22Rv1 (cell line): ENCODE measurements around the gene ASMTL.
"Not testable (repeated sequence)": the region's sequence is repeated elsewhere in the genome, so short reads cannot be mapped to it uniquely, and the experiment has no call there.

Source experiments
- H3K27ac ChIP-seq: fragments of 450-650 bp; 2 replicates; pipeline ENCODE4 v1.5.1; 2017
- ZFX ChIP-seq: fragments of 450-650 bp; IDR thresholded peaks from 2 replicates; pipeline ENCODE4 v1.6.1; 2017; ENCODE audit warnings: antibody characterized with exemption, borderline replicate concordance
- TF ChIP-seq, protein P1 (sequence below): fragments of 450-650 bp; IDR thresholded peaks from 2 replicates; pipeline ENCODE4 v1.5.1; 2017; ENCODE audit warnings: mild to moderate bottlenecking

Gene ASMTL

GRCh38 chrX:1449823-1450149, 2.9 kb downstream of the ASMTL start:
- no peak overlapping the region for H3K27ac ChIP-seq
- TF ChIP-seq, protein P1, sequence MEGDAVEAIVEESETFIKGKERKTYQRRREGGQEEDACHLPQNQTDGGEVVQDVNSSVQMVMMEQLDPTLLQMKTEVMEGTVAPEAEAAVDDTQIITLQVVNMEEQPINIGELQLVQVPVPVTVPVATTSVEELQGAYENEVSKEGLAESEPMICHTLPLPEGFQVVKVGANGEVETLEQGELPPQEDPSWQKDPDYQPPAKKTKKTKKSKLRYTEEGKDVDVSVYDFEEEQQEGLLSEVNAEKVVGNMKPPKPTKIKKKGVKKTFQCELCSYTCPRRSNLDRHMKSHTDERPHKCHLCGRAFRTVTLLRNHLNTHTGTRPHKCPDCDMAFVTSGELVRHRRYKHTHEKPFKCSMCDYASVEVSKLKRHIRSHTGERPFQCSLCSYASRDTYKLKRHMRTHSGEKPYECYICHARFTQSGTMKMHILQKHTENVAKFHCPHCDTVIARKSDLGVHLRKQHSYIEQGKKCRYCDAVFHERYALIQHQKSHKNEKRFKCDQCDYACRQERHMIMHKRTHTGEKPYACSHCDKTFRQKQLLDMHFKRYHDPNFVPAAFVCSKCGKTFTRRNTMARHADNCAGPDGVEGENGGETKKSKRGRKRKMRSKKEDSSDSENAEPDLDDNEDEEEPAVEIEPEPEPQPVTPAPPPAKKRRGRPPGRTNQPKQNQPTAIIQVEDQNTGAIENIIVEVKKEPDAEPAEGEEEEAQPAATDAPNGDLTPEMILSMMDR = no peak
- no peak for TF ChIP-seq ZFX

- no peak overlapping the region for H3K27ac ChIP-seq
- TF ChIP-seq, protein P1 = no peak
- no peak for TF ChIP-seq ZFX
Measured at GRCh38 chrX:1449036-1449822, 3.5 kb downstream of the ASMTL start.

DNA sequence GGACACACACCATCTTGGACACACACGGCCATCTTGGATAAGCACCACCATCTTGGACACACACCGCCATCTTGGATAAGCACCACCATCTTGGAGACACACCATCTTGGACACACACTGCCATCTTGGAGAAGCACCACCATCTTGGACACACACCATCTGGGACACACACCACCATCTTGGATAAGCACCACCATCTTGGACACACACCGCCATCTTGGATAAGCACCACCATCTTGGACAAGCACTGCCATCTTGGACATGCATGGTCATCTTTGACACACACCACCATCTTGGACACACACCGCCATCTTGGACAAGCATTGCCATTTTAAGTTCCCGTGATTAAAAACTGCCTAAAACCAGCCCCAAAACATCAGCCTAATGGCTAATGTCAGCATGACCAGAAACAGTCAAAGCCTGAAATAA, 4.1 kb downstream of the ASMTL start:
- not testable (repeated sequence) for H3K27ac ChIP-seq

DNA sequence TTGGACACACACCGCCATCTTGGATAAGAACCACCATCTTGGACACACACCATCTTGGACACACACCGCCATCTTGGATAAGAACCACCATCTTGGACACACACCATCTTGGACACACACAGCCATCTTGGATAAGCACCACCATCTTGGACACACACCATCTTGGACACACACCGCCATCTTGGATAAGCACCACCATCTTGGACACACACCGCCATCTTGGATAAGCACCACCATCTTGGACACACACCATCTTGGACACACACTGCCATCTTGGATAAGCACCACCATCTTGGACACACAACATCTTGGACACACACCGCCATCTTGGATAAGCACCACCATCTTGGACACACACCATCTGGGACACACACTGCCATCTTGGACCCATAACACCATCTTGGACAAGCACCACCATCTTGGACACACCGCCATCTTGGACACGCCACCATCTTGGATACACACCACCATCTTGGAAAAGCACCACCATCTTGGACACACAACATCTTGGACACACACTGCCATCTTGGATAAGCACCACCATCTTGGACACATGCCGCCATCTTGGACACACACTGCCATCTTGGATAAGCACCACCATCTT, 4.6 kb downstream of the ASMTL start:
- not testable (repeated sequence) for H3K27ac ChIP-seq

DNA sequence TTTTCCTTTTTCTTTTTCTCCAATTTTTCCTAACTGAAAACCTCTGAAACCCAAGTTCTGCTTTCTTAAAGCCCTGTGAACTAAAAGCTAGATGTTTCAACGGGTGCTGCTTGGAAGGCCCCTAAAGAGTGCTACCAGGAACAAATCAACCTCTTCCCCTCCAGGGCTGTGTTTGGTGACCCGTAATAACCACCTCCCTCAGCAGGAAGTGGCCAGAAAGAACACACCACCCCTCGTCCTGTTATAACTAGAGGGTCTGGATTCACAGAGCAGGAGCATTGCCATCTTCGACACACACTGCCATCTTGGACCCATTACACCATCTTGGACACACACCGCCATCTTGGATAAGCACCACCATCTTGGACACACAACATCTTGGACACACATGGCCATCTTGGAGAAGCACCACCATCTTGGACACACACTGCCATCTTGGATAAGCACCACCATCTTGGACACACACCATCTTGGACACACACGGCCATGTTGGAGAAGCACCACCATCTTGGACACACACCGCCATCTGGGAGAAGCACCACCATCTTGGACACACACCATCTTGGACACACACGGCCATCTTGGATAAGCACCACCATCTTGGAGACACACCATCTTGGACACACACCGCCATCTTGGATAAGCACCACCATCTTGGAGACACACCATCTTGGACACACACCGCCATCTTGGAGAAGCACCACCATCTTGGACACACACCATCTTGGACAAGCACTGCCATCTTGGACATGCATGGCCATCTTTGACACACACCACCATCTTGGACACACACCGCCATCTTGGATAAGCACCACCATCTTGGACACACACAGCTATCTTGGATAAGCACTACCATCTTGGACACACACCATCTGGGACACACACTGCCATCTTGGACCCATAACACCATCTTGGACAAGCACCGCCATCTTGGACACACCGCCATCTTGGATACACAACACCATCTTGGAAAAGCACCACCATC, 5.4 kb downstream of the ASMTL start:
- not testable (repeated sequence) for H3K27ac ChIP-seq

DNA sequence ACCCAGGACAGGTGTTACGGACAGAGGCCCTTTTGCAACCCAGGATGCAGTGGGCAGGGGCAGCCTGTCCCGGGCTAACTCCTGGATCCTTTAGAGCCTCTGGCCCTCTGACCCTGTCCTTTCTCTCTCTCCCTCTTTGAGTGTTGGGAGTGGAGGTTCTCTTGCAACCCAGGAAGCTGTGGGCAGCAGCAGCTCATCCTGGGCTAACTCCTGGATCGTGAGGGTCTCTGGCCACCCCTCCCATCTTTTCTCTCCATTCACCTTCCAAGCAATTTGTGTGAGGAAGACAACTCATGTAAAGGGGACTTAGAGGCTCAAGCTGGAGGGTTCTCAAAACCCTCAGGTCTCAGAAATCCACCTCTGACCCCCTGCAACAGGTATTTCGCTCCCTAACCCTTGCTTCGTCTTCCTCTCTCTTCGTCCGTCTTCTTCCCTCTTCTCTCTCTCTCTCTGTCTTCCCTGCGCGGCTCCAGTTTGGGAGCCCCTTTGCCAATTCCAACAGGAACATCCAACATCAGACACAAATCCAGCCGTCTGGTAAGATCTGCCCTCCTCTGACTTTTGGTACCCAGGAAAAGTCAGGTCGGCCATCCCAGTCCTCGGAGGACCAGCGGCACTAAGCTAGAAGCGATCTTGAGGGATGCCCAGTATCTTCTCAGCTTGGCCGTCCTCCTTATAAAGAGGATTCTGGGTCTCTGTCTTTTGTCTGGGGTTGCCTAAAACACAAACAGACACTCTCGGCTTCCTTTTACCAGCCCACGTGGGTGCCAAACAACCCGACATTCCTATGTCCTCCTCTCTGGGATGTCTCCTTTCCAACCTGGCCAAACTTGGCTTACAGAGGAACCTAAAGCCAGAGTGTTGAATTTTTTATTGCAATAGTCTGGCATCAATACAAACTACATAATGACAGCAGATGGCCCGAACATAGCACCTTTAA, 7.9 kb downstream of the ASMTL start:
- no peak overlapping the region for H3K27ac ChIP-seq
- TF ChIP-seq ZFX = no peak

GRCh38 chrX:1443496-1444075, 9.1 kb downstream of the ASMTL start:
- H3K27ac ChIP-seq = no peak overlapping the region
- no peak for TF ChIP-seq ZFX
- TF ChIP-seq, protein P1 = no peak

- TF ChIP-seq, protein P1 = no peak
- no peak for TF ChIP-seq ZFX
- no peak overlapping the region for H3K27ac ChIP-seq
Measured at GRCh38 chrX:1442724-1443367, 9.9 kb downstream of the ASMTL start.
